Activated naive CD4-positive, alpha-beta T cell (primary cell): Measurements from ENCODE around the gene SLC43A2.
"Not testable (repeated sequence)": the region's sequence is repeated elsewhere in the genome, so short reads cannot be mapped to it uniquely, and the experiment has no call there.

Experiments used
- DNase-seq, 4 experiments: peaks; one replicate each; lab custom pipeline; 2025; lab: John Stamatoyannopoulos, UW

Gene SLC43A2

GRCh38 chr17:1627982-1628855 is at the start of gene SLC43A2:
TSS of gene SLC43A2 (minus strand) at chr17:1628834. CDS start at chr17:1627874, 960 bp downstream.
- DNase-seq, result peak; percentile 37 to 72 (median 58)

- DNase-seq, result no peak
These were observed 47.8 kb upstream of the SLC43A2 start for GRCh38 chr17:1676401-1676800.

DNA sequence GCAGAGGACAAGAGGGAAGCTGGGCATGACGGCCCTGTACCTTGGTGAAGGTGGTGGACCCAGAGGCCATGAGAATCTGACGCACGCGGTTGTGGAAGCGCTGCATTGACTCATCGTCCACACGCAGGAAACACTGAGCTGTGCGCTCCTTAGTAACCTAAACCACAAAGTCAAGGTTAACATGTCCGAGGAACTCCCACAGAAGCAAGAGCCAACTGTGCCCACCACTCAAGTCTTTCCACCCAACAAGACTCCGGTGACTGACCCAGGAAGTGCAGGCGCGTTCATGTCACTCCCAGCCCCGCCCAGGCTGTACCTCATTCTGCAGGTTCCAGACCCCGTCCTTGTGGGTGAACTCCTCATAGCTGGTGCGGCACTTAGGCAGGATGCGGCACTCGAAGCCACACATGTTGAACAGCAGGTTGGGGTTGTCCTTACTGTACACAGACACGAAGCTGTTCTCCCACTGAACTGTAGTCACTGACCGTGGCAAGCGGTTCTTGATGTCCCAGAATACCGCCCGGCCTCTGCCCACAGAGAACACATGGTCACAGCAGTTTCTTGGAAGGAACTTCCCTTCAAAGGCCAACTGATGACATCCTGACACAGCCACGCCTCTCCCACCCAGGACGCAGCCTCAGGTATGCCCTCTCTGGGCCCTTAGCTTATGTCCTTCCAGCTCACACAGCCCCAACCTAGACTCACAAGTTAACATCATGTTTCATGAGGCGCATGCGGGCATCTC is 44.6 kb upstream of the SLC43A2 start:
- no peak for DNase-seq

DNA sequence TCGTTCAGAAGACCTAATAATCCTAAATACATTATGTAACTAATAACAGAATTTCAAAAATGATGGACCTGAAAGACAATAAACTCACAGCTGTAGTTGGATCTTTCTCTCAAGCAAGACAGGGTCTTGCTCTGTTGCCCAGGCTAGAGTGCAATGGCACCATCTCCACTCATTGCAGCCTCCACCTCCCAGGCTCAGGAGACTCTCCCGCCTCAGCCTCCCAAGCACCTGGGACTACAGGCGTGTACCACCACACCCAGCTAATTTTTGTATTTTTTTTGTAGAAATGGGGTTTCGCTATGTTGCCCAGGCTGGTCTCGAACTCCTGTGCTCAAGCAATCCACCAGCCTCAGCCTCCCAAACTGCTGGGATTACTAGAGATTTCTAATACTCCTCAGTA is 35.3 kb upstream of the SLC43A2 start:
- not testable (repeated sequence) for DNase-seq

- DNase-seq, result no peak
These were observed 32.4 kb upstream of the SLC43A2 start for GRCh38 chr17:1661045-1661444.

DNA sequence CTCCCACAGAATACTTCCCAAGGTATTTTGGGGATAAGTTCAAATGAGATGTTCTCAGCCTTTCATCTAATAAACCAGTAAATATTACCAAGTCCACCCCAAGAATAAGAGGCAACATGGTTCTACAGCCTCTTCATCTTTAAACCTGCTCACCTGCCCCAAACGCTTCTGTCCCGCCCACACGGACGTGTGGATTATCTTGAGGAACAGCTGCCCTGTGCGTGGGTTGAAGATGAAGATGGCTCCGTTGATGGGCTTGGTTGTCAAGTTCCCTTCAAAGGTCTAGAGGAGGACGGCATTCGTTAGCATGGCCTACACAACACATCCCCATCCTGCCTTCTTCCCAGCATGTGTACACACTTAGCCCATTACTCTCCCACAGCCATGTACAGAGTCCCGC is 29.5 kb upstream of the SLC43A2 start:
- DNase-seq, result no peak

DNA sequence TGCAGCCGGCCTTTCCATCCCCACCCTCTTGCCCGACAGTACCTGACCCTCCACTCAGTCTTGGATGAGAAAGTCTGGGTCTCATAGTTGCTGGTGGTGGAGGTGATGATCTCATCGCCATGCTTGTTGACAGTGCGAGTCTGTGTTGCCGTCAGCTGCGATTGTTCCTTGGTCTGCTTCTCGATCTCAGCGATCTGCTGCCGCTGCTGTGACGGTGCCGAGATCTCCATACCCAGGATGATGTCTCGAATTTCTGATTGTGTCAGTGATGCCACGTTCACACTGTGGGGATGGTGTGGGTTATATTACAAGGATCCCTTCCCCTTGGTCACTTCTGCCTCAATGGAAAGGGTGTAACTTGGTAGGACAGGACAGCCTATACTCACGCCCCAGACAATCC is 25.1 kb upstream of the SLC43A2 start:
- DNase-seq, result no peak

GRCh38 chr17:1652794-1653193 is 24.2 kb upstream of the SLC43A2 start:
- DNase-seq, result not testable (repeated sequence)

DNA sequence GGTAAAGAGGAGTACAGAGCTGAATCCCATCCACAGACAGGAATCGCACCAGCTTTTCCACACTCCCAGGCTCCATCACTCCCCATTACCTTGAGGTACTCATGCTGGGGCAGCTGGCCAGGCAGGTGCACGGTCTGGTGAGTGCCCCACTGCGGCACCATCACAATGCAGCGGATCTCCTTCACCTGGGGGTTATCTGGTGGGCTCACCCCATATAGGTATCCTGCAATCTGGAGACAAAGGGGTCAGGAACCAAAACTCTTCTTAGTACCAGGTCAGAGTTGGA is 22.9 kb upstream of the SLC43A2 start:
- no peak for DNase-seq

DNA sequence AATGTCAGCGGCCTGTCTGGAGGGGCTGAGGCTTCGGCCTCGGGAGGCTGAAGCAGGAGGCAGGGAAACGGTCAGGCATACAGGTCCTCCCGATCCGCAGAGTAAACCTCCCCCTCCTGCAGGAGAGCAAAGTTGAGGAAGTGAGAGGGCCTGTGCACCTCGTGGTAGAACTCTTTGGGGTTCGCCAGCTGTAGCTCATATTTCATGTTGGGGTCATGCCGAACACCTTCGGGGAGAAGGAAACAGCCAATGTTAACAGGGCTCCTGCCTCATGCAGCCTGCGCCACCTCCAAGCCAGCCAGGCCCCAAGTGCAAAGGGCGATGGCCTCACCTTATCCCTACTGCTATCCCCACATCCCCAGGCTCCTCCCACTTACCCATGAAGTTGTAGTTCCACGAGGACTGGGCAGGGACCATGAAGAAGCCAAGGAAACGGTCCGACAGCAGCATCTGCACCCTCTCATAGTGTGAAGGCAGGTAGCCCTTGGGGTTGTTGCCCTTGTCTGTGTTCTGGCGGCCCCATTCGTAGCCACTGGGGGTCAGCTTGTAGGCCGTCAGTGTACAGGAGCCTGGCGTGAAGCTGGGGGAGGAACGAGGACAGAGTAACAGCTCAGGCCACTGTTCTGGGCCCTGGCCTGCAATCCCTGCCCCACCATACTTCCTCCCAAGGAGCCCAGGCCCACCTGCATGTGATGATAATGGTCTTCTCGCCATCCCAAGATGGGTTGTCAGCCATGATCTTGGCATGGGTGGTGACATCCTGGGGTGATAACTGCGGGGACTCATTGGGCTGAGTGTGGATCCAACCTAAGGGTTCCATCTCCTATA is 22.3 kb upstream of the SLC43A2 start:
- DNase-seq, result no peak

- no peak for DNase-seq
These were observed 21.3 kb upstream of the SLC43A2 start, which contains the start of gene RILP for GRCh38 chr17:1649844-1650501. TSS of gene RILP (minus strand) at chr17:1649866. CDS start at chr17:1649804, 62 bp downstream.

DNA sequence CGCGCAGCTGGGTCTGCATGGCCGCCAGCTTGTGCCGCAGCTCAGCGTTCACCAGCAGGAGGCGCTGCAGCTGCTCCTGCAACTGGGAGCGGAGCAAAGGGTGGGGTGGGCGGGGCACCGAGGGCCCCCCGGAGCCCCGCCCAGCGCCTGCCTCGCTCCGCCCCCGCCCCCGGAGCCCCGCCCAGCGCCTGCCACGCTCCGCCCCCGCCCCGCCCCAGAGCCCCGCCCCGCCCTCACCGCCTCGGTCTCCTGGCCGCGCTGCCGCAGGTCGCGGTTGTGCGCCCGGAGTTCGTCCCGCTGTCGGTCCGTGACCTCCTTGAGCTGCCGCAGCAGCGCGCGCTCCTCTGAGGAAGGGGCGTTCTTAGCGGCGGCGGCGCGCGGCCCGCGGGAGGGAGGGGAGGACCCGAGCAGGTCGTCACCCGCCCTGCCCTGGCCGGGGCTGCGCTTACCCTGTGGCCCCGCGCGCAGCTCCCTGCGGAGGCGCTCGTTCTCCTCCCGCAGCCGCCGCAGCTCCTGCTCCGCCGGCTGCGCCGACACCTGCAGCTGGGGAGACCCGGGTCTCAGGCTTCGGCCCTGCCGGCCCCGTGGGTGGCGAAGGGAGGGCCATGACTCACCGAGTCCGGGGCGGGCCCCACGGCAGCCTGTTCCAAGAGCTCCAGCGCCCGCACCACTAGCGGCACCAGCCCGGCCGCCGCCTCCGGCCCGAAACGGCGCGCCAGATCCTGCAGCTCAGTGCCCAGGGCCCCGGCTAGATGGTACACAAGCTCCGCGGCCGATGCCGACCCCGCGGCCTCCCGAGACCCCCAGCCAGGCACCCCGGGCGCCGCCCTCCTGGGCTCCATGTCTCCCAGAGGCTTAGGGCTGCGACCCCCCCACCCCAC is 20.6 kb upstream of the SLC43A2 start:
- DNase-seq, result peak; percentile 84 to 95 (median 89)

DNA sequence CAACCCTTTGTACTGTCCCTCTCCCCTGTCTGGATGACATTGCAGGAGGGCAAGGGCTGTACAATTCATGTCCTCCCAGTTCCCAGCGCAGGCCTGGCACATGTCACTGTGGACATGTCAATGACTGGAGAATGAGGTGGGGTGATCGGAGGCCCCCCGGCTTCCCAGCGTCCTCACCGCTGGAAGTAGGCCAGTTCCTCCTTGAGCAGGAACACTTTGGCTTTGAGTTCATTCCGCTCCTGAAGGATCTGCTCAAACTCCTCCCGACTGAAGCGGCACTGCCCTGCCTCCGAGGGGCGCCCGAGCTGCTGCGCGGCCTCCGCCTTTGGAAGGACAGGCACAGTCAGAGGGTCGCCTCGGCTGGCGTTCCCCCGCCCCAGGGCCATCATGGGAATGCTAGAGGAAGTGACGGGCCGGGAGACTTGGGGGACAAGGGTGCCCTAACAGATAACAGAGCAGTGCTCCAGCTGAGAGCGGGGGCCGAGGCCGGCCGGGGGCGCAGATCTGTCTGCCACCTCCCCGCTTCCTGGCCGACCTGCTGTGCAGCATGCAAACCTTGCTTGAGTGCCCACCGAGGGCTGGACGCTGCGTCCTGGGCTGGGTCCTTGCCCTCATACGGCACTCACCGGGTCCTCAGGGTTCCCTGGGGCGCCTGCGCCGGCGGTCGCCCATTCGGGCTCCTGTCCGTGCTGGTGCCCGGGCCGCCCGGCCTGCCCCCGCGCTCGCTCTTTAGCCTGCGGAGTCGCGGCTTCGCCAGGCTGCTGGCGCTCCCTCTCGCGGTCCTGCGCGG is 19.7 kb upstream of the SLC43A2 start:
- DNase-seq, result peak in 1 of 4 experiments; percentile 52

- no peak for DNase-seq
These were observed 19.2 kb upstream of the SLC43A2 start for GRCh38 chr17:1647802-1648171.

- no peak for DNase-seq
These were observed 17.7 kb upstream of the SLC43A2 start for GRCh38 chr17:1646199-1646875.

DNA sequence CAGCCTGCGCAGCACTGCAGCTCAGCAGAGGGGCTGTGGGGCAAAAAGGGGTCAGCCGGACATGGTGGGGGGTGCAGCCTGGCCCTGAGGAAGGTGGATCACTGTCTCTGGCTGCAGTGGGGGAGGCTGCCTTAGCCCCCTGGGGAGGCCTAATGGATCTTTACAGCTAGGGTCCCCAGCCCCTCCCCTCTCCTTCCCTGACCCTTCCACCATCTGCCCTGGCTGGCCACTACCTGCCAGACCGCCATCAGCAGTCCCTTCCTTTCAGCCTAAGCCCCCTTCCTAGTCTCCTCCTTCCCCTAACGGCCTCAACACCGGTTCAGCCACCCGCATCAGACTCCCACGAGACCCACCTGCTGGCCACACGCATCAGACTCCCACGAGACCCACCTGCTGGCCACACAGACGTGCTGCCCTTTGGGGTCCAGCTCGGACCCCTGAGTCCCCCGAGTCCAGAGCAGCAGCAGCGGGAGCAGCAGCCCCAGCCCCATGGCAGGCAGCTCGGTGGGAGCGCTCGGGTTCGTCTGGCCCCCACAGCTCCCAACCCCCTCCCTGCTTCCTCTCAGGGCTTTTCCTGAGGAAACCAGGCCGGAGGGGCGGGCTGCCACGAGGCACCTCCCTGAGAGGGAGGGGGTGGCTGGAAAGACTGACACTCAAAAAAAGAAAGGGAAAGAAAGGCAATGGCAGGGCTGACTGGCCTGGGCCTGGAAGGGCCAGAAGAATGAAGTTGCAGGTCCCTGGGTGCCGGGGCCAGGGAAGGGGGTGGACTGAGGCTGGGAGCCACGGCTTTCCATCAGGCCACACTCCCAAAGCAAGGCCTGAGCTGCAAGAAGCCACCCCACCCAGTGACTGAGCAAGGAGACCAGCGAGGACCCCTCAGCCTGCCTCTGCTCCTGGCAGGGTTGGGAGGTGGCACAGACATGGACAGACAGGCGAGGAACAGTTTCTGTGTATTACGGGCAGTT is 16.9 kb upstream of the SLC43A2 start, which contains the start of gene SCARF1:
SCARF1 (minus strand) TSS at position 526 of the 965 bp plus-strand sequence; CDS start at position 491, 35 bp downstream.
- no peak for DNase-seq

DNA sequence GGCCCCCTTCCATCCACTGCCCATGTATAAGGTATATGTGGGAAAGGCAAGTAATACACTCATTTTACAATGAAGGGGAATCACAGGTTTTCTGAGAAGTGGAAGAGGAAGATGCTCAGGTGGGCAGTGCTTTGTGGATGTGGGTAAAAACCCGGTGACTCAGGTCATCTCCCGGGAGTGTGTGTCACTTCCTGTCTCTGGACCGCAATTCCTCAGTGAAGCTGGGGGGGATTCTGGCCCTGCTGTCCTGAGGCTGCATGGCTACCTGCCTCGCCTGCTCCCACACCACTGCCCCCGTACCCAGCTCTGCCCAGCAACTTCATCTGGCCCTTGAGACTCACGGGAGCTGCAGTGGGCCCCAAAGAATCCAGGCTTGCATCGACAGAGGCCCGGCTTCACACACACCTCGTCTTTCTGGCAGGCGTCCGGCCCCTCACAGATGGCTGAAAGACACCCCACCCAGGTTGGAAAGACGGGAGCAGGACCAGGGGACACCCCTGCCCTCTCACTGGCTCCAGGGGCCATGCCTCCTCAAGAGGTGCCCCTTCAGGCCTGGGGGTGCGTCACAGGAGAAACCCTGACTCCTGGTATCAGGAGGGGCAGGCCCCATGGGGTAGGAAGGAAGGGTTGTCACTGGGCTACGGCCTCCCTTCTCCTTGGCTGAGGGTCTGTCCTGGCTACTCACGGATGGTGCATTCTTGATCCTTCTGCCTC is 16.0 kb upstream of the SLC43A2 start:
- DNase-seq, result no peak
